ENCODE data around the gene ZNF749.

DNA sequence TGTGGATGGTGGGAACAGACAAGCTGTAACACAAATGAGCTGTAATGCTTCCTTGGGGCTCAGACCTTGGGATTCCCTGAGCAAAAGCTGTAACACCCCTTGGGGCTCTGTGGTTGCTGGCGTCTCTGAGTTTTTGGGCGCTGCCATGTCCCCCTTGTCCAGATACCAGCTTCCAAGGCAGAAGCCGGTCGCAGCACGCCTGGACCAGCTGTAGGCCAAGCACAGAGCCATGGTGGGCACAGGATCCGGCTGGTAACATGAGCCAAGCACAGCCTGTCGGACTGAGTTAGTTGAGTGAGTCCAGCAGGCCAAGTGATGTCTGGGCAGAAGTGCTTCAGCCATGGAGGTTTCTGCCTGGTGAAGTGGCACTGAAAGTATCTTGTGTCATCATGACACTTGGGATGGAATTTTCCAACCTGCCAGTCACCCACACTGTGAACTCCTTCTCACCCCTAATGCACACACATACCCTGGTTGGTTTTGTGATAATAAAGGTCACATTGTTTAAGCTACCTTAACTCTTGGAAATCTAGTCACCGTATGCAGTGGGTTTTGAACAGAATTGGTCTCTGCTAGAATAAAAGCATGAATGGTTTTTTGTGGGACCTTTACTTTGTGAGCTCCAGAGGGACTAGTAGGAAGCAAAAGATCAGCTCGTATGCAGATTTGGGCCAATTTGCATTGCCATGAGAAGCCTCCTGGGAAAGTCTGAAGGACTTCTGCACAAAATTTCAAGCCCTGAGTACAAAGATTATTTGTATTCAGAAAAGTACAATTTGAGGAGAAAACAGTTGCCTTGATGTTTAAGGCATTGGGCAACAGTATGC is 31.2 kb upstream of the ZNF749 start:
- TF ChIP-seq, protein P1, sequence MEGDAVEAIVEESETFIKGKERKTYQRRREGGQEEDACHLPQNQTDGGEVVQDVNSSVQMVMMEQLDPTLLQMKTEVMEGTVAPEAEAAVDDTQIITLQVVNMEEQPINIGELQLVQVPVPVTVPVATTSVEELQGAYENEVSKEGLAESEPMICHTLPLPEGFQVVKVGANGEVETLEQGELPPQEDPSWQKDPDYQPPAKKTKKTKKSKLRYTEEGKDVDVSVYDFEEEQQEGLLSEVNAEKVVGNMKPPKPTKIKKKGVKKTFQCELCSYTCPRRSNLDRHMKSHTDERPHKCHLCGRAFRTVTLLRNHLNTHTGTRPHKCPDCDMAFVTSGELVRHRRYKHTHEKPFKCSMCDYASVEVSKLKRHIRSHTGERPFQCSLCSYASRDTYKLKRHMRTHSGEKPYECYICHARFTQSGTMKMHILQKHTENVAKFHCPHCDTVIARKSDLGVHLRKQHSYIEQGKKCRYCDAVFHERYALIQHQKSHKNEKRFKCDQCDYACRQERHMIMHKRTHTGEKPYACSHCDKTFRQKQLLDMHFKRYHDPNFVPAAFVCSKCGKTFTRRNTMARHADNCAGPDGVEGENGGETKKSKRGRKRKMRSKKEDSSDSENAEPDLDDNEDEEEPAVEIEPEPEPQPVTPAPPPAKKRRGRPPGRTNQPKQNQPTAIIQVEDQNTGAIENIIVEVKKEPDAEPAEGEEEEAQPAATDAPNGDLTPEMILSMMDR (IDR thresholded peaks at IDR 0.05; ENCODE audit: low read length), result no peak
- TF ChIP-seq EZH2 (optimal IDR thresholded peaks at IDR 0.05; ENCODE audit: low read depth, low read length) (no peak), EZH2phosphoT487 (IDR thresholded peaks at IDR 0.05; ENCODE audit: low read length) (no peak)
